ENCODE data around the gene PLEKHG4B.
"Not testable (repeated sequence)": the region's sequence is repeated elsewhere in the genome, so short reads cannot be mapped to it uniquely, and the experiment has no call there.

PLEKHG4B gene

DNA sequence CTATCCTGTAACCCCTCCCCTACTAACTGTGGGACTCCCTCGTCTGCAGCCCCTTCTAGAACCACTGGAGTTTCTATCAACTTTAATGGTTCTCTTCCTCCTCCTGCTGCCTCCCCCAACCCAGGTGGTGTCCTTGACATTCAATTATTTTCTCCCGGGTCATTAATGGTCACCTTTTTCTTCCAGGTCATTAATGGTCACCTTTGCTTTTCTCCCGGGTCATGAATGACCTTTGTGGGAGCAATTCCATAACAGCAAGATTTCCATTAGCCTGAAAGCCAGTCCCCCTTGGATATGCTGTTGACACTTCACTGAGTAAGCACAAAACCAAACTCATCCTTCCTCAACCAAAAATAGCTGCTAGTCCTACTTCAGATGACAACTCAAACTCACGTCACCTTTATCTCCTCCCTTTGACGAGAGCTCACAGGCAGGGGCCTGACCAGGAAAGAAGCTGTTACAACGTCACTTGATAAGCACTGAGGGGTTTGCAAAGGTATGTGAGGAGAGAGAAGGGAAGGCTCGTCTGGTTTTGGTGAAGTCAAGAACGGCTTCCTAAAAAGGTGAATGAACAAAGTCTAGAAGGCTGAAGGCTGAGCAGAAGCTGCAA lies 115.1 kb downstream of the PLEKHG4B start:
- DNase-seq: no peak

DNA sequence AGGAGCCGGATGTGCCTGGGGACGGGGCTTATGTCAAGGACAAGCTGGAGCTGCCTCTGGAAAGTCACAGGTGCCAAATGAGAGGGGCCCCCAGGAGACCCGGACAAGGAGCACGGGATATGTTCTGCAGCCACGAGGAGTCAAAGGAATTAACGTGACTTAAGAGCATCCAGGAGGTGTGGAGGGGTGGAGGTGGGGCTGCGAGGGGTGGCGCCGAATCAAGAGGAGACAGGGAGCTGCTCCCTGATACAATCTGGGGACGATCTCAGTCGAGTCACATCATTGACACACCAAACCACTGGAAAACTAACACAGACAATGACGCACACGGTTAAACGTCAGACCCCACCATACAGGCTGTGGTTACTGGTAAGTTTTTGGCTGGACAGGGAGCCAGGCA lies 115.6 kb downstream of the PLEKHG4B start:
- DNase-seq: no peak

DNA sequence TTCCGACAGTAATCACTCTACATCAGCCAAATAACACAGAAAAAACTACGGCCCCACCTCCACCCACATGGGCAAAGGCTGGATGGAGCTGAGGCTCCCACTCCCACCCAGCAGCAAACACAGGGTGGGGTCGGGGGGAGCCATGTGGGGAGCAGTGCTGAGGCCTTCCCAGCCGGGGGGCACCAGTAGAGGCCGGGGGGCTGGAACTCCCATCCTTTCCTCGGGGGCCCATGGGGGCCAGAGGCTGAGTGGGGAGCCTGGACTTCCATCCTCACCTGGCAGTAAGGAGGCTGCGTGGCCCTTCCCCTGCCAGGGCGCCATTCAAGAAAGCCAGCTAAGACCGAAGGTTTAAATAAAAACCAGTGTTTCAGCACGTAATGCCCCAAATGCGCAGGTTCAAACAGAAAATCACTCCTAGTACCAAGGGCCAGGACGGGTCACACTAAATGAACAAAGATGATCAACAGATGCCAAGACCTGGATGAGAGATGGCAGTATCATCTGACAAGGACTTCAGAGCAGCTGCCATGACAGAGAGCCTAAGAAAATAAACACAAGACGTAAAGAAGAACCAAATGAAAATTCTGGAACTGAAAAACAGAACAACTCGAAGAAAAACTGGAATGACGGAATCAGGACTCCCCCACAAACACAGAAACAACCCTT lies 116.6 kb downstream of the PLEKHG4B start:
- DNase-seq: no peak

DNA sequence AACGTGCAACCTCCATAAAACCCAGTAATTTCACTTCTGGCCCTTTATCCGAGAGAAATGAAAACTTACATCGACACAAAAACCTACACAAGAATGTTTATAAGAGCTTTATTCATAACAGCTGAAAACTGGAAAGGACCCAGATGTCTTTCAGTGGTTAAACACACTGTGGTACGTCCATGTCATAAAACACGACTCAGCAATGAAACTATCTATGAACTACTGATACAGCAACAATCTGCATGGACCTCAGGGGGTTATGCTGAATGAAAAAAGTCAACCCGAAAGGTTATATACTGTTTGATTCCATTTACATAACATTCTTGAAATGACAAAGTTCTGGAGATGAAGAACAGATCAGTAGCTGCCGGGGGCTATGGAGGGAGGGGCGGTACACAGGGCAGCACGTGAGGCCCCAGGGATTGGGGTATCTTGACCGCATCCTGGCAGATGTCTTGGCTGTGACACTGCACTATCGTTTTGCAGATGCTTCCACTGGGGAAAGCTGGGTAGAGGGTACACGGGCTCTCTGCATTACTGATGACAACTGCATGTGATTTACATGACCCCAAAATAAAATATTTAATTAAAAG lies 121.9 kb downstream of the PLEKHG4B start:
- no peak for DNase-seq

DNA sequence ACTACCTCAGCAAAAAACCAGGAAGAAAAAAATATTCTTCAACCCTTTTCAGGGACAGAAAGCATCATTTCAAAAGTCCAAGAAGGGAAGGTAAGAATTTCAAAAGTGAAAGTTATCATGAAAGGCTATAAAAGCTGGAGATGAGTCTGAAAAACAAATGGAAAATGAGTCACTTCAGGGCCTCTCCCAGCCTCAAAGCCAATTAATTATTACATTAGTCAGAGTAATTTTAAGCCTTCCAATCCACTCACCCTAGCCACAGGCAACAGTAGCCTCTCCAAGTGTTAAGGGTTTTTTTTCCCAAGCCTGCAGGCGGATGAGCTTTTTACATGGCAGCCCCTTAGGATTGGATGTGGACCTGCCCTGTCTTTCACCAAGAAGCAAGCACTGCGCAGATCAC lies 123.3 kb downstream of the PLEKHG4B start:
- DNase-seq: not testable (repeated sequence)

DNA sequence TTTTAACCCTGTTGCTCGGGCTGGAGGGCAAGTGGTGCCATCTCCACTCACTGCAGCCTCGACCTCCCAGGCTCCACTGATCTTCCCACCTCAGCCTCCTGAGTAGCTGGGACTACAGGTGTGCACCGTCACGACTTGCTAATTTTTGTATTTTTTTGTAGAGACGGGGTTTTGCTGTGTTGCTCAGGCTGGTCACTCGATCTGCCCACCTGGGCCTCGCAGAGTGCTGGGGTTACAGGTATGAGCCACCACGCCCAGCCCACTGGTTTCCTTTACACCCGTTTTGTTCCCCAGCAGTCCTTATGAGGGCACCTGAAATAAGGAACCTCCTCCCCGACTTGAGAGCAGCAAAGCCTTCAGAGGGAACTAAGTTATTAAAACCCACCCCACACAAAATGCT lies 124.1 kb downstream of the PLEKHG4B start:
- not testable (repeated sequence) for DNase-seq

DNA sequence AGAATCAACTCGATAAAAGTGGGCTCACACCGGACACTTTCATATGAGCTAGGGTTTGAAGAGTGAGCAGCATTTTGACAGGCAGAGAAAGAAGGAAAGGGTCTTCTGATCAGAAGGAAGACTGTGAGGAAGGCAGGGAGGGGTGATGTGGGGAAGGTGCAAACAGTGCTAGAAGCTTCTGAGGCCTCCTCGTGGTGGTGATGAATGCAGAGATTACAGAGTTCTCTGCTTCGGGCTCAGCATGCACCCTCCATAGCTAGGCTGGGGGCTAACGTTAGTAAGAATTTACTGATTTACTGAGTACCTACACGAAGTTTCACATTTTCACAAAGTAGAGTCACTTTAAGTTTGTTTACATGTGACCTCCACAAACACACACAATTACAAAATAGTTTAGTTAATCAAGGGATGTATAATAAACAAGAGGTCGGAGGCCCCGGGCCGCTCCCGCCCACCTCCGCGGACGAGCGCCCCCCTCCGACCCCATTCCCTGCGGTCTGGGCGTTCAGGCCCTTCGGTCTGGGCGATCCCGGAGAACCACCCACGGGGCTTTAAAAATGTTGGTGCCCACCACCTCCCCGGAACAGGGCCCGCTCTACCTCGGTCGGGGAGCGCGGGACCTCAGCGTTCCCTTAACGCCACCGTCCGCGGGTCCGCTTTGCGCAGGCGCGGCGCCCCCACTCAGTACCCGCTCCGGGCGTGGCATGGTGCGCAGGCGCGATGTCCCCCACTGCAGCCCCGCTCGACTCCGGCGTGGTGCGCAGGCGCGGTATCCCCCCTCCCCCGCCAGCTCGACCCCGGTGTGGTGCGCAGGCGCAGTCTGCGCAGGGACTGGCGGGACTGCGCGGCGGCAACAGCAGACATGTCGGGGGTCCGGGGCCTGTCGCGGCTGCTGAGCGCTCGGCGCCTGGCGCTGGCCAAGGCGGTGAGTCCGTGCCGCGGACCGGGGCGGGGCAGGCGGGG lies 125.8 kb downstream of the PLEKHG4B start, which contains the start of the genes CCDC127 and SDHA:
Gene CCDC127 (minus strand): TSS at position 660 of the 963 bp plus-strand sequence. CDS start 1,304 bp downstream, outside the sequence.
Gene SDHA (plus strand): TSS at position 827 of the 963 bp plus-strand sequence. CDS start 36 bp downstream, at position 863.
- DNase-seq: peak; percentile 93

DNA sequence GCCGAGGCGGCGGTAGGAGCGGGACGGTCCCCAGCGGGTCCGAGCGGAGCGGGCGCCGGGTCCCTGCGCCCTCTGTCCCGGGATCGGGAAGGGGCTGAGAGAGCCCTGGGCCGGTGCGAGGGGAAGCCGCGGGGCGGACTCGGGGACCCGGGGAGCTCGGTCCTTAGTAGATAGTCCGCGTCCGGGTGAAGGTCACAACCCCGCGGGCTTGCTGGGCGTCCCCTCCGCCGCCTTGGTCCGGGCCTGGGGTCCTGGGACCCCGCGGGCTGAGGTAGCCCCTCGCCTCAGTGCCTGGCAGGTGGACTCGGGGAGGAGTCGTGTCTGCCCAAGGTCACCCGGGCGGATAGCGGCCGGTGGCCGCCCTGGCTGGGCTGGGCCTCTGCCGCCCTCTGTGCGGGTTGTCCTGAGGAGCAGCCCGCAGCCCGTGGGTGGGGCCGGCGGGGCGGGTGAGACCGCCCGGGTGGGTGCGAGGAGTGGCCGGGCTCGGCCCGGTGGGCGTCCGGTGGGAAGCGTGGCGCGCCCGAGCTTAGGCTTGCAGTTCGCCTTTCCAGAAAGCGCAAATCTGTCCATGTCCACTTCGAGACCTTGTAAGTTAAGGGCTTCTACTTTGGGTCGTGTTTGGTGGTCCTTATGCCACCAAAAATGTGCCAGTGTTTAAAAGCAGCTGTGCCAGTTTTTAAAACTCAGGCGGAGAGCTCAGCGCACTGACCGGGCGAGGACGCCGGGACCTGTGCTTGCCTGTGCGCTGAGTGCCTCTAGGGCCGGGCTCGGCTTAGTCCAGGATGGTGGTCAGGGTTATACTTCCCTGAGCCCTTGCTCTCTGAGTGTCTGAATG lies 126.7 kb downstream of the PLEKHG4B start:
- no peak for DNase-seq

DNA sequence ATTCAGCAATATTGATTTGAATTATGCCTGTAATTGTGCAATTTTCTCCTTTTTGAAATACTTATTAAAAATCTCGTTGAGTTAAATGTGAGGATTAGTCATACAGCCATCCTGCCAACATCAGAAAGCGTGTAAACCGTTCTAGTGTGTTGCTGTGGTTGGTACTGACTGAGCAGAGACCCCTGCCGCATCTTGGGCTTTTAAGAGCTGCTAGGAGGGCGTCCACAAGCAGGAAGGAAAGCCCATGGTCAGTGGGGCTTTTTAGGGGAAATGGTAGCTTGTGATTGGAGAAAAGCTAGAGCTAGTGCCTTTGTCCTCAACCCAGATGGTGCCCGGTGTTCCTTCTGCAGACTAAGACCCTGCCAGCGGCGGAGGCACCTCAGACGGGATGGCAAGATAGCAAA lies 127.5 kb downstream of the PLEKHG4B start:
- DNase-seq: no peak

DNA sequence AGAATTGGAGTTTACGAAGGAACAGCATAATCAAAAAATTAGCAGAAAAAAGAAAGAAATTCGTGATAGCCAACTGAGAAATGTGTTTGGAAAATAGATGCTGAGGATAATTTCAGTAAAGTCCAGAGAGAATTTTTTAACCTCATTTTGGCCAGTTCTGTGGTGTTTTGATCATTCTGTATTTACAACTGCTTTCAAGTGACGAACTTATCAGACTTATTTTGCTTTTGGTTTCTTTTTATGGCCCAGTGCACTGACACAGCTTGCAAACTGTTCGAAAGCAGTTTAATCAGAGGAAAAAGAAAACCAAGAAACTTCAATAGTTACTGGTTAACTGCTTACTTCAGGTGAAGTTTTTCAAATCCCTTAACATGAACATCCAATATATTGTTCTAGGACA lies 128.0 kb downstream of the PLEKHG4B start:
- DNase-seq: no peak

DNA sequence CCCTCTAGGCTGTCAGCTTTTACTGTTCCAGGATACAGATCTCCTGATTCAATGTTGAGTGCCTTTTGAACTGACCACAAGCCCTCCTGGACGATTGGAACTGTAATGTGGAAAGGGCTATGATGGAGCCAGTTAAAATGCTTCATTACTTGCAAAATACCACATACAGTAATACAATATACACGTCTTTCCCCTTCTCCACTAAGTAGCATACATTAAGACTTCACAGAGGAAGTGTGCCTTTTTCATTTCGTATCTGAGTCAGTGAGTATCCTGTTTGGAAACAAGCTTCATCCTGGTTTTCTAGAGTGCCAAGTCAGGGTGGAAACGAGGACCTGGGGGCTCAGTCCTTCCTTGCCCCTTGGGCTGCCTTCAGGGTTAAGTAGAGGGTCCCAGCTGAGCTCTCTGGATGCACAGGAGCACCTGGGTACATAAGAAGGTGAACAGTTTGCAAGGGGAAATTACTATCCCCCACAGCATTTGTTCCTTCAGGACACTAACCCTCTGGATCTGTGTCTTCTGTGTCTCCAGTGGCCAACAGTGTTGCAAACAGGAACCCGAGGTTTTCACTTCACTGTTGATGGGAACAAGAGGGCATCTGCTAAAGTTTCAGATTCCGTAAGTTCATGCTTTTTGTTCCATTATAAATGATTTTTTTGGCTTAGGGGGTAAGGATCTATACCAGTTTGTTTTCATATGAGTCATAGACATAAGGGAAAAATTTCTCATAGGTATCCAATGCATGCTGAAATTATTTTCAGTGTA lies 131.2 kb downstream of the PLEKHG4B start:
- DNase-seq: not testable (repeated sequence)

DNA sequence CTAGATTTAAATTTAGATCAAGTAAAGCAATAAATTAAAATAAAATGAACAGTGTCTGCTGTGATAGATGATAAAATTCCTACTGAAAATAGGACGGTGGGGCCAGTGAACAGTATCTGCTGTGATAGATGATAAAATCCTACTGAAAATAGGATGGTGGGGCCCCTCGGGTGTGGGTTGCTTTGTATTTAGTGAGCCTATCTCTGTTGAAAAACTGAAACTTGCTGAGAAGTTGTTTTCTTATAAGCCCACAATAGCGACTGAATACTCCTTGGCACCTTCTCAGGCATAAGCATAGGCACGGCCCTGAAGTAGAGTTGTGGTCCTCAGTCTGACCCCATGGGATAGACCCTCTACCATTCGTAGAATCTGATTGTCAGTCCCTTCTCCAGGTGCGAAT lies 131.8 kb downstream of the PLEKHG4B start:
- DNase-seq: no peak

DNA sequence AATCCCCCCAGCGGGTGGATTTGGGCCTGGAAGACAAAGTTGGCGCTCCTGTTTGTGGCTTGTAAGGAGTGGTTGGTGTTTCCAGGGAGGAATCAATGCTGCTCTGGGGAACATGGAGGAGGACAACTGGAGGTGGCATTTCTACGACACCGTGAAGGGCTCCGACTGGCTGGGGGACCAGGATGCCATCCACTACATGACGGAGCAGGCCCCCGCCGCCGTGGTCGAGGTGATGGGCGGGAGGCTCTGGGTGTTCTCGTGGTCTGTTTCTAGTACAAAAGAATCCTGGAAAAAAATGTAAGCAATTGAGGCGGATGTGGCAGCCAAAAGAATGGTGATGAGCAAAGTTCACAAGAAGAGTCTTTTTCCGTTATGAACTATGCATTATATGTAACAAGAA lies 133.4 kb downstream of the PLEKHG4B start:
- DNase-seq: no peak

DNA sequence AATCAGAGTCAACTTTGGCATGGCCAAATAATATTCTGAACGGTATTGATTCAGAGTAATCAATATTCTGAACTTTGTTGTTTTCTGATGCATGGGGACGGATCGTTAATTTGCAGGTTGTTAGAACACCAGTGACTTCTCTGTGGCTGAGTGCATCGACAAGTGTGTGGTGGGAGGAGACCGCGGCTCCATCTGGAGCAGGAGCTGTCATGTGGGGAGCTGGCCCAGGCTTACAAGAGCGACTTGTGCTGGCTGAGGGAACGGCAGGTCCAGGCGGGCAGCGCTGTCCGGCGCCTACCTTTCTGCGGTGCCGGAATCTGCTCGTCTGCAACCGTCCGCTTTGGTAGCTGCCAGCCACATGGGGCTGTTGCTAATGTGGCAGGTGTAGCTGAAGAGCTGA lies 135.4 kb downstream of the PLEKHG4B start:
- DNase-seq: not testable (repeated sequence)

DNA sequence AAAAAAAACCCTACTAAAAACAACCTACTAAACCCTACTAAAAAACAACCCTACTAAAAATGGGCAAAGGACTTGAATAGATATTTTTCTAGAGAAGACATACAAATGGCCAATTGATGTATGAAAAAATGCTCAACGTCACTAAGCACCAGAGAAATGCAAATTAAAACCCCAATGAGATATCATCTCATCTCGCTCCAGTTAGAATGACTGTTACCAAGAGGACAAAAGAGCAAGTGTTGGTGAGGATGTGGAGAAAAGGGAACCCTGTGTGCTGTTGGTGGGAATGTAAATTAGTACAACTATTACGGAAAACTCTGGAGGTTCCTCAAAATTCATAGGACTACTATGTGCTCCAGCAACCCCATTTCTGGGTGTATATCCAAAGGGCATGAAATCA lies 136.9 kb downstream of the PLEKHG4B start:
- DNase-seq: no peak

DNA sequence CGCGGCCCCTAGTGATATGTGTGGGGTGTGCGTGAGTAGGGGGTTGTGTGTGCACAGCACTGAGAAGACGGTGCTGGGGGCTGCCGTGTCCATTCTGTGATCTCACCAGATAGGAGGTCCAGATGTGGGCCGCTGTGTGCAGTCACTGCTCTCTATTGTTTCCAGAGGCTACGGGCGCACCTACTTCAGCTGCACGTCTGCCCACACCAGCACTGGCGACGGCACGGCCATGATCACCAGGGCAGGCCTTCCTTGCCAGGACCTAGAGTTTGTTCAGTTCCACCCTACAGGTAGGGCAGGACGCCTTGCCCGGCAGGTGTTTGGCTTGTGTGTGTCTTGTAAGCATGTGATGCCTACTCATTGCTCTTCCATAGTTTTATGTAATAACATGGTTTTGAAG lies 138.7 kb downstream of the PLEKHG4B start:
- no peak for DNase-seq

DNA sequence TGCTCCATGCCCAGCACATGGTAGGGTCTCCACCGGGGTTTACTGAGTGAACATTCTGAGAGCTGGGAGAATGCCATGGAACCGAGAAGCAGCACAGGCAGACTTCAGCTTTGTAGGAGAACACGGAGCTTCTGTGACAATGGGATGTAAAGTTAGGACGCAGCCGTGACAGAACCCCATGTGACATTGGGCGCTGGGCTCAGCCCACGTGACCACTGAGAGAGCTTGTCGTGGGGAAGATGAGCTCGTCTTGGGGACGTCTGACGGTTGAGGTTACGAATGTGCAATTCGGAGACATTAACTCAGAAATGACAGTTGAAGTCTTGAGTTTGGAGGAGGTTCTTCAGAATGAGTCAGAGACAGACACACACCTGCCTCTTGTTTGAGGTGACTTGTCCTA lies 139.7 kb downstream of the PLEKHG4B start:
- no peak for DNase-seq

DNA sequence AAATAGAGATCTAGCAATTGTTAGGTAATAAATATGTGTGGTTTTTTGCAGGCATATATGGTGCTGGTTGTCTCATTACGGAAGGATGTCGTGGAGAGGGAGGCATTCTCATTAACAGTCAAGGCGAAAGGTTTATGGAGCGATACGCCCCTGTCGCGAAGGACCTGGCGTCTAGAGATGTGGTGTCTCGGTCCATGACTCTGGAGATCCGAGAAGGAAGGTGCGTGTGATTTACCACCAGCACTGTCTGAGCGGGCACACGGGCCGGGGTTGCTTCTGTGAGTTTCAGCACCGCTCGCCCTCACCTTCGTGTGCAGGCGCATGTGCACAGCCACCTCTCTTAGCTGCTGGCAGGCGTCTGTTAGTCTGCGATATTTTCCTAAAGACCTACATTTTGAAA lies 141.5 kb downstream of the PLEKHG4B start:
- not testable (repeated sequence) for DNase-seq

DNA sequence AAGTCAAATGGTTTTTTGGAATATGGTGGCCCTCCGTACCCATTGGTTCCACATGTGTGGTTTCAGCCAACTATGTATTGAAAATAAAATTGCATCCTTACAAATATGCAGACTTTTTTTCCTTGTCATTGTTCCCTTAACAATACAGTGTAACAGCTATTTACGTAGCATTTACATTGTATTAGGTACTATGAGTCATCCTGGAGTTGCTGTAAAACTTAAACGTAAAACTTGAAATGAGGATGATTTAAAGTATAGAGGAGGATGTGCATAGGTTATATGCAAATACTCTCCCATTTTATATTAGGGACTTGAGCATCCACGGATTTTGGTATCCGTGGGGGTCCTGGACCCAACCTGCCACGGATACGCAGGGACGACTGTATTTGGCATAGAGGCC lies 142.5 kb downstream of the PLEKHG4B start:
- DNase-seq: no peak

DNA sequence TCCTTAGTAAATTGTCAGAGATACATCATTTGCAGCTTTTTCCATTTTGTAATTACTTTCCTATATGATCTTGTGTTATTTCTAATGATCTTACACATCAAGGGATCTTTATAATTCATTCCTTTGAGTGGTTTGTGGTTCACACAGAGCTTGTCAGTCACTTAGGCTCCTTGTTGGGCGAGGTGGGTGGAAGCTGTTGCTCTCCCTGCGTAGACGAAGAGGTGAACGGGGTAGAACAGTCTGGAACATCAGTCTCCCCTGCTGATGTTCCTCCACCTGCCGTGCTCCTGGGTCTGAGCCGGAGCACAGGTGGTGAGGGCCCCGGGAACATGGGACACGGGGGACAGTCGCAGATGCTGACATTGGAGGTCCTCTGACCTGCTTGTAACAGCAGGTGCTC lies 143.6 kb downstream of the PLEKHG4B start:
- DNase-seq: not testable (repeated sequence)

DNA sequence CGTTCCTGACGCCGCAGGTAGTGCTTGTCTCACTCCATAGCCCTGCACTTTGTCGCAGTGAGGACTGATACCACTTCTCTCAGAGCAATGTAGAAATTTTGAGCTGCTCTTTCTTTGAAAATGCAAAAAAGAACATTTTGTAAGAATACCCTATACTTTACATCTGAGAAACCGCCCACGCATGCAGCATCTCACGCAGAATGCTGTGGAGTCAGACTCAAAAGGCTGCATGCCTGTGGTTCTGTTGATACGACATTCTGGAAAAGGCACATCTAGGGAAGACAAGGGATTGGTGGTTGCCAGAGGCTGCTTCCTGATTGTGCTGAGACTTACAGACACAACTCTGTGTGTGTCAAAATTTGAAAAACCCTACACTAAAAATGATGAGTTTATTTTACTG lies 146.0 kb downstream of the PLEKHG4B start:
- not testable (repeated sequence) for DNase-seq
